WTC11 (cell line): Measurements from ENCODE around the gene GPRIN3.

Source experiments
- ARID4B ChIP-seq: sonication (generic); formaldehyde crosslinking; IDR thresholded peaks from 2 replicates; pipeline ENCODE4 v1.8.0; 2023; ENCODE audit warnings: missing genetic modification reagents, mild to moderate bottlenecking, borderline replicate concordance
- ATF1 ChIP-seq: sonication (generic); formaldehyde crosslinking; IDR thresholded peaks from 2 replicates; pipeline ENCODE4 v1.8.1; 2023; ENCODE audit warnings: mild to moderate bottlenecking, moderate library complexity, missing genetic modification reagents
- ATF2 ChIP-seq: sonication (generic); formaldehyde crosslinking; IDR thresholded peaks from 2 replicates; pipeline ENCODE4 v1.8.1; 2022; ENCODE audit warnings: low read depth, missing genetic modification reagents, borderline replicate concordance
- CBFB ChIP-seq: sonication (generic); formaldehyde crosslinking; IDR thresholded peaks from 2 replicates; pipeline ENCODE4 v1.8.1; 2022; ENCODE audit warnings: mild to moderate bottlenecking, low read depth, missing genetic modification reagents
- CTCF ChIP-seq: fragments of 200-600 bp; IDR thresholded peaks from 2 replicates; pipeline ENCODE4 v1.8.0; 2022; ENCODE audit warnings: antibody characterized with exemption
- NR1H2 ChIP-seq: sonication (generic); formaldehyde crosslinking; IDR thresholded peaks from 2 replicates; pipeline ENCODE4 v1.9.0; 2021; ENCODE audit warnings: mild to moderate bottlenecking, moderate library complexity, missing genetic modification reagents
- NR2C2 ChIP-seq: sonication (generic); formaldehyde crosslinking; IDR thresholded peaks from 2 replicates; pipeline ENCODE4 v1.8.0; 2022; ENCODE audit warnings: mild to moderate bottlenecking, missing genetic modification reagents
- NR3C1 ChIP-seq: sonication (generic); formaldehyde crosslinking; conservative IDR thresholded peaks from 2 replicates; pipeline ENCODE4 v1.8.1; 2023; ENCODE audit warnings: low read depth, mild to moderate bottlenecking, missing genetic modification reagents
- TEAD1 ChIP-seq: sonication (generic); formaldehyde crosslinking; IDR thresholded peaks from 2 replicates; pipeline ENCODE4 v1.8.0; 2022; ENCODE audit warnings: mild to moderate bottlenecking, missing genetic modification reagents
- TEAD4 ChIP-seq: sonication (generic); formaldehyde crosslinking; IDR thresholded peaks from 2 replicates; pipeline ENCODE4 v1.8.0; 2022; ENCODE audit warnings: mild to moderate bottlenecking, missing genetic modification reagents
- ZNF671 ChIP-seq: fragments of 250-450 bp; sonication (Bioruptor Pico); IDR thresholded peaks from 2 replicates; pipeline ENCODE4 v1.8.0; 2021; ENCODE audit warnings: mild to moderate bottlenecking
- TF ChIP-seq, protein P1 (sequence below): sonication (generic); formaldehyde crosslinking; IDR thresholded peaks from 2 replicates; pipeline ENCODE4 v1.8.0; 2022; ENCODE audit warnings: mild to moderate bottlenecking, missing genetic modification reagents

- no peak for TF ChIP-seq NR3C1 (CRISPR knock-in tag)
- TF ChIP-seq CTCF = no peak
- no peak for TF ChIP-seq ATF2
- no peak for TF ChIP-seq CBFB
- TF ChIP-seq, protein P1, sequence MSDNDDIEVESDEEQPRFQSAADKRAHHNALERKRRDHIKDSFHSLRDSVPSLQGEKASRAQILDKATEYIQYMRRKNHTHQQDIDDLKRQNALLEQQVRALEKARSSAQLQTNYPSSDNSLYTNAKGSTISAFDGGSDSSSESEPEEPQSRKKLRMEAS = no peak
- TF ChIP-seq ZNF671 (CRISPR knock-in tag) = no peak
- TF ChIP-seq TEAD4 (CRISPR knock-in tag) = no peak
- no peak for TF ChIP-seq NR2C2 (CRISPR knock-in tag)
- no peak for TF ChIP-seq NR1H2 (CRISPR knock-in tag)
- TF ChIP-seq ATF1 = no peak
- no peak for TF ChIP-seq ARID4B
- no peak for TF ChIP-seq TEAD1 (CRISPR knock-in tag)
These were observed 56.2 kb downstream of the GPRIN3 start for GRCh38 chr4:89251396-89251795.
